H1 (cell line): Measurements from ENCODE around the gene ANO2.

Experiments used
- POLR2A ChIP-seq, 2 experiments: IDR thresholded peaks; 1 replicate in 1 of 2; 2 replicates in 1 of 2; pipeline ENCODE4 v1.6.1; 2011; ENCODE audit warnings: low read depth in 2 of 2, low read length in 2 of 2, mild to moderate bottlenecking in 2 of 2; ENCODE audit errors: control extremely low read depth in 1 of 2
- POLR2AphosphoS5 ChIP-seq: IDR thresholded peaks from 2 replicates; pipeline ENCODE4 v1.6.1; 2011; ENCODE audit warnings: low read depth, low read length
- SIX5 ChIP-seq: IDR thresholded peaks from 2 replicates; pipeline ENCODE4 v1.6.1; 2011; ENCODE audit warnings: mild to moderate bottlenecking, low read depth, low read length
- TF ChIP-seq, protein P1 (sequence below), 3 experiments: IDR thresholded peaks; 1 replicate in 2 of 3; 2 replicates in 1 of 3; pipeline versions ENCODE4 v1.5.1 to v1.6.1; 2011; ENCODE audit warnings: low read length in 3 of 3, mild to moderate bottlenecking in 3 of 3, inconsistent platforms in 2 of 3, low read depth in 1 of 3, moderate library complexity in 1 of 3; ENCODE audit not compliant: insufficient read depth in 1 of 3; ENCODE audit errors: control extremely low read depth in 1 of 3
- TF ChIP-seq, protein P2 (sequence below): IDR thresholded peaks from 2 replicates; pipeline ENCODE4 v1.6.1; 2012; ENCODE audit warnings: inconsistent platforms

DNA sequence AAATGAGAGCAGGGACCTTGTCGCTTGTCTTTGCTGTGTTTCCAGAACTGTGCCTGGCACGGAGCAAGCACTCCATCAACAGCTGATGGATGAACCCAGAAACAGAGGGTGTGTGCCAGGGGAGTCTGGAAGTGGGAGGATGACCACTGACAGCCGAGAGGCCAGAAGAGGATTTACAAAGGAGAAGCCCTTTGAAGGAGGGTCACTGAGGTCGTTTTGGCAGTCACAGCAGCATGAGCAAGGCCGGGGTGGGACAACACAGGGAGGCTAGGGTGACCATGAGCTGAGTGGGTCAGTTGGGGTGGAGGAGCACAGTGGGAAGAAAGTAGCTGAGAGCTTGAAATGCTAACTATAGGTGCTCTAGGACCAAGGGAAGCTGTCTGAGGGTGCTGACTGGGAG lies 313.6 kb downstream of the ANO2 start:
- TF ChIP-seq POLR2A (IDR thresholded peaks at IDR 0.05; ENCODE audit: control extremely low read depth in 1 of 2, low read depth in 2 of 2, low read length in 2 of 2) (no peak), SIX5 (no peak), POLR2AphosphoS5 (no peak)
- TF ChIP-seq, protein P1, sequence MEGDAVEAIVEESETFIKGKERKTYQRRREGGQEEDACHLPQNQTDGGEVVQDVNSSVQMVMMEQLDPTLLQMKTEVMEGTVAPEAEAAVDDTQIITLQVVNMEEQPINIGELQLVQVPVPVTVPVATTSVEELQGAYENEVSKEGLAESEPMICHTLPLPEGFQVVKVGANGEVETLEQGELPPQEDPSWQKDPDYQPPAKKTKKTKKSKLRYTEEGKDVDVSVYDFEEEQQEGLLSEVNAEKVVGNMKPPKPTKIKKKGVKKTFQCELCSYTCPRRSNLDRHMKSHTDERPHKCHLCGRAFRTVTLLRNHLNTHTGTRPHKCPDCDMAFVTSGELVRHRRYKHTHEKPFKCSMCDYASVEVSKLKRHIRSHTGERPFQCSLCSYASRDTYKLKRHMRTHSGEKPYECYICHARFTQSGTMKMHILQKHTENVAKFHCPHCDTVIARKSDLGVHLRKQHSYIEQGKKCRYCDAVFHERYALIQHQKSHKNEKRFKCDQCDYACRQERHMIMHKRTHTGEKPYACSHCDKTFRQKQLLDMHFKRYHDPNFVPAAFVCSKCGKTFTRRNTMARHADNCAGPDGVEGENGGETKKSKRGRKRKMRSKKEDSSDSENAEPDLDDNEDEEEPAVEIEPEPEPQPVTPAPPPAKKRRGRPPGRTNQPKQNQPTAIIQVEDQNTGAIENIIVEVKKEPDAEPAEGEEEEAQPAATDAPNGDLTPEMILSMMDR (IDR thresholded peaks at IDR 0.05; ENCODE audit: control extremely low read depth in 1 of 3, insufficient read depth in 1 of 3, low read depth in 1 of 3, low read length in 3 of 3): no peak
- TF ChIP-seq, protein P2, sequence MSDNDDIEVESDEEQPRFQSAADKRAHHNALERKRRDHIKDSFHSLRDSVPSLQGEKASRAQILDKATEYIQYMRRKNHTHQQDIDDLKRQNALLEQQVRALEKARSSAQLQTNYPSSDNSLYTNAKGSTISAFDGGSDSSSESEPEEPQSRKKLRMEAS: no peak
